Suprapubic skin (tissue), 4 donors: ENCODE data around the gene NLGN2. TPM values are rescaled to one million over a fixed set of nuclear protein-coding genes. Genes with fewer than 3 reads are reported as not detected.
"Not testable (repeated sequence)": the region's sequence is repeated elsewhere in the genome, so short reads cannot be mapped to it uniquely, and the experiment has no call there.

Experiments used
- DNase-seq, 2 donors: peaks; one replicate each; pipeline ENCODE4 v3.0.0-alpha.2; 2019; ENCODE audit warnings: low spot score in 2 of 2
- H3K27ac ChIP-seq: fragments of 200-600 bp; sonication (generic); one replicate; pipeline ENCODE4 v1.5.1; 2019
- H3K27me3 ChIP-seq: fragments of 200-600 bp; sonication (generic); one replicate; pipeline ENCODE4 v1.5.1; 2019
- H3K36me3 ChIP-seq: fragments of 200-600 bp; sonication (generic); one replicate; pipeline ENCODE4 v1.5.1; 2019
- H3K4me1 ChIP-seq: fragments of 200-600 bp; sonication (generic); one replicate; pipeline ENCODE4 v1.5.1; 2019
- H3K4me3 ChIP-seq: fragments of 200-600 bp; sonication (generic); one replicate; pipeline ENCODE4 v1.5.1; 2019; ENCODE audit warnings: mild to moderate bottlenecking
- H3K9me3 ChIP-seq: fragments of 200-600 bp; sonication (generic); one replicate; pipeline ENCODE4 v1.5.1; 2019
- CTCF ChIP-seq, 2 donors: fragments of 200-600 bp in 1 of 2; fragments of 450-650 bp in 1 of 2; sonication (generic) in 1 of 2; IDR thresholded peaks; one replicate each; pipeline ENCODE4 v1.5.1; 2016 to 2019; ENCODE audit warnings: antibody characterized with exemption in 2 of 2, mild to moderate bottlenecking in 1 of 2, moderate library complexity in 1 of 2
- EP300 ChIP-seq: sonication (generic); formaldehyde crosslinking; IDR thresholded peaks from one replicate; pipeline ENCODE4 v1.6.1; 2017; ENCODE audit warnings: antibody characterized with exemption
- POLR2A ChIP-seq, 2 donors: fragments of 450-650 bp; IDR thresholded peaks; one replicate each; pipeline ENCODE4 v1.6.1; 2017; ENCODE audit warnings: antibody characterized with exemption in 2 of 2, mild to moderate bottlenecking in 2 of 2, moderate library complexity in 2 of 2
- POLR2AphosphoS5 ChIP-seq, 3 donors: sonication (generic); formaldehyde crosslinking; IDR thresholded peaks; one replicate each; pipeline ENCODE4 v1.6.1; 2017; ENCODE audit warnings: antibody characterized with exemption in 3 of 3
- WGBS: methylation state at CpG from one replicate; pipeline ENCODE4 v1.1.5; 2018; 5-methylcytosine and 5-hydroxymethylcytosine counted together
- total RNA-seq, 4 donors: library from RNA; depleted of rRNA; stranded (reverse); fragments of >200 nt; gene quantifications; one replicate each; pipeline ENCODE4 v1.1.0, GENCODE V29; 2016

The NLGN2 gene
- 10 to 100 TPM in 1 of 4 donors, 1 to 10 TPM in 3; 5.9 to 17.9 (median 8.1) TPM for total RNA-seq

- 66% methylated on average over 11 of the region's 12 CpGs for WGBS
- Histone ChIP-seq H3K36me3 (peaks cover 12% of the 10 kb centered on the region), H3K27ac (no peak within 1 kb of the TSS), H3K4me1 (peaks cover 31% of the 10 kb centered on the region), H3K9me3 (no peaks in the 10 kb centered on the region), H3K4me3 (no peak within 1 kb of the TSS), H3K27me3 (no peaks in the 10 kb centered on the region)
- TF ChIP-seq POLR2A (IDR thresholded peaks at IDR 0.05) = no peak
- no peak for TF ChIP-seq EP300
- TF ChIP-seq CTCF (IDR thresholded peaks at IDR 0.05) = no peak
- peak in 1 of 2 donors; percentile 62 for DNase-seq
Measured at GRCh38 chr17:7407485-7408251, at the start of gene NLGN2. Gene NLGN2, plus strand, starts transcription at chr17:7407845. Its CDS starts 411 bp downstream, at chr17:7408256.

GRCh38 chr17:7361906-7362305 is 45.7 kb upstream of the NLGN2 start:
- WGBS = 59% methylated on average over 3 of the region's 3 CpGs
- no peaks in the 10 kb centered on the region for H3K27me3 ChIP-seq
- H3K4me3 ChIP-seq = no peak overlapping the region
- no peak for TF ChIP-seq EP300
- TF ChIP-seq POLR2AphosphoS5 (IDR thresholded peaks at IDR 0.05) = no peak
- TF ChIP-seq POLR2A (IDR thresholded peaks at IDR 0.05) = no peak
- TF ChIP-seq CTCF (IDR thresholded peaks at IDR 0.05) = no peak
- no peaks in the 10 kb centered on the region for H3K4me1 ChIP-seq
- no peak for DNase-seq
- no peaks in the 10 kb centered on the region for H3K36me3 ChIP-seq
- no peaks in the 10 kb centered on the region for H3K9me3 ChIP-seq
- no peak overlapping the region for H3K27ac ChIP-seq

- no peaks in the 10 kb centered on the region for H3K9me3 ChIP-seq
Measured at GRCh38 chr17:7363311-7363710, 44.3 kb upstream of the NLGN2 start.

GRCh38 chr17:7365963-7366362 is 41.7 kb upstream of the NLGN2 start:
- not testable (repeated sequence) for H3K27me3 ChIP-seq, H3K9me3 ChIP-seq, H3K4me3 ChIP-seq, DNase-seq, H3K36me3 ChIP-seq, H3K27ac ChIP-seq, H3K4me1 ChIP-seq
- 89% methylated on average over 6 of the region's 7 CpGs for WGBS

More at GRCh38 chr17:7363311-7363710, 44.3 kb upstream of the NLGN2 start:
- no peak for DNase-seq
- no peaks in the 10 kb centered on the region for H3K27me3 ChIP-seq
- no peaks in the 10 kb centered on the region for H3K4me1 ChIP-seq
- H3K4me3 ChIP-seq = no peak overlapping the region
- H3K27ac ChIP-seq = no peak overlapping the region
- TF ChIP-seq POLR2A (IDR thresholded peaks at IDR 0.05) (no peak), POLR2AphosphoS5 (IDR thresholded peaks at IDR 0.05) (no peak), CTCF (IDR thresholded peaks at IDR 0.05) (no peak), EP300 (no peak)
- WGBS = 86% methylated on average over 6 of the region's 6 CpGs
- no peaks in the 10 kb centered on the region for H3K36me3 ChIP-seq

GRCh38 chr17:7367083-7367482 is 40.6 kb upstream of the NLGN2 start:
- TF ChIP-seq CTCF (IDR thresholded peaks at IDR 0.05) (no peak), POLR2A (IDR thresholded peaks at IDR 0.05) (no peak), EP300 (no peak), POLR2AphosphoS5 (IDR thresholded peaks at IDR 0.05) (no peak)
- no peaks in the 10 kb centered on the region for H3K27me3 ChIP-seq
- 96% methylated on average over 8 of the region's 8 CpGs for WGBS
- H3K36me3 ChIP-seq = no peaks in the 10 kb centered on the region
- no peaks in the 10 kb centered on the region for H3K9me3 ChIP-seq
- H3K4me3 ChIP-seq = no peak overlapping the region
- H3K4me1 ChIP-seq = no peaks in the 10 kb centered on the region
- no peak for DNase-seq
- H3K27ac ChIP-seq = no peak overlapping the region
